ENCODE data around the gene RAD9A. TPM values are rescaled to one million over a fixed set of nuclear protein-coding genes. Genes with fewer than 3 reads are reported as not detected.

Gene RAD9A
- total RNA-seq, 2 experiments from 2014 or later, result 29.7 to 30.6 TPM

DNA sequence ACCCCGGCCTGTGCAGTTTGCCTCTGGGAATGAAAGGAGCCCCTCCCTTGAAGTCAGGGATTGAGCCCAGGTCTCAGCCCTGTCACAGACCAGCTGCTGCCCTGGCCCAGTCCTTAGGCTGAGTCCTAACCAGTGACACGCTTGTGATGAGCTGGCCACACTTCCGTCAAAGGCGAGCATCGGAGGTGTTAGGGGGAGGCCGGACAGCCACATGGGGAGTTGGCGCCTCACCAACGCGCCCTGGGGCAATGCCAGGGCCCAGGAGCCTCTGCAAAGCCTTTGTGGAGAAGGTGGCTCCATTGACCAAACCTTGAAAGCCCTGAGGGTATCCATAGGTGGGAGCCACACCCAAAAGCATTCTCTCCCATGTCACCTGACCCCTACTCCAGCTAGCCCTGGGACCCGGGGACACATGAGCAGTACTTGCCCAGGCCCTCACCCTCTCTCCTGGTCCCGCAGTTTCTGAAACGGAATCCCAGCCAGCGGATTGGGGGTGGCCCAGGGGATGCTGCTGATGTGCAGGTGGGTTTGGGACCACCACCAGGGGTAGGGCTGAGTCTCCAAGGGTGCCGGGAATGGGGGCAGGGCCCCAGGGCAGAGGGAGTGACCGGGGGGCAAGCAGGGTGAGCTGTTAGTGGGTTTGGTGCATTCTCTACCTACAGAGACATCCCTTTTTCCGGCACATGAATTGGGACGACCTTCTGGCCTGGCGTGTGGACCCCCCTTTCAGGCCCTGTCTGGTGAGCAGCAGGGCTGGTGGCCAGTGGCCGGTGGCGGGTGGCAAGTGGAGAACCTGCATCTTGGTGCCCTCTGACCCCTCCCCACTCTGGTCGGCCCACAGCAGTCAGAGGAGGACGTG, 42.0 kb downstream of the RAD9A start:
- CTCF ChIA-PET, result interaction anchor here (1.0 kb wide), 1 partner anchor 10 kb away, joined by 3 read pairs; no protein-coding TSS in a partner anchor
- H3K36me3 Mint-ChIP-seq (ENCODE audit: low read depth), result peaks cover 54% of the 10 kb centered on the region

DNA sequence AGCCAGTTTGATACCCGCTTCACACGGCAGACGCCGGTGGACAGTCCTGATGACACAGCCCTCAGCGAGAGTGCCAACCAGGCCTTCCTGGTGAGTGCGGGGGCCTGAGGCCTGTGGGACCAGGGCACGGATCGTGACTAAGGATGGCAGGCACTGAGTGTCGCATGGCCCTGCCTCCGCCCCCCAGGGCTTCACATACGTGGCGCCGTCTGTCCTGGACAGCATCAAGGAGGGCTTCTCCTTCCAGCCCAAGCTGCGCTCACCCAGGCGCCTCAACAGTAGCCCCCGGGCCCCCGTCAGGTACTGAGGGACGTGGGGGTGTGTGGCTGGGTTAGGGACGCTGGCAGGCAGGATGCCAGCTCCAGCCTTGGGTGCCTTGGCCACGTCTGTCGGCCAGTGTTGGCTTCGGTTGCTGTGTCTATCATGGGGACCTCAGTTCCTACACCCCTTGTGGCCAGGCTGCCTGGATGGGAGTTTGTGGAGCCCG, 42.7 kb downstream of the RAD9A start:
- Mint-ChIP-seq H3K9me3 (no peaks in the 10 kb centered on the region), H3K36me3 (ENCODE audit: low read depth) (peaks cover 61% of the 10 kb centered on the region), H3K27ac (peak overlapping the region; percentile 86), H3K4me3 (peak overlapping the region; percentile 87), H3K27me3 (no peaks in the 10 kb centered on the region), H3K4me1 (ENCODE audit: low read depth) (peaks cover 44% of the 10 kb centered on the region)
- peak; percentile 68 for DNase-seq
- POLR2A ChIA-PET, result interaction anchor here (0.6 to 10.8 kb wide), 7 partner anchors 14 to 50 kb away, joined by 3 to 178 read pairs (median 52); partner anchors contain the start of genes PPP1CA, TBC1D10C and TMEM134
- CTCF ChIA-PET, result interaction anchor here (1.0 kb wide), 1 partner anchor 11 kb away, joined by 3 read pairs; no protein-coding TSS in a partner anchor
- TF ChIP-seq, protein P1, sequence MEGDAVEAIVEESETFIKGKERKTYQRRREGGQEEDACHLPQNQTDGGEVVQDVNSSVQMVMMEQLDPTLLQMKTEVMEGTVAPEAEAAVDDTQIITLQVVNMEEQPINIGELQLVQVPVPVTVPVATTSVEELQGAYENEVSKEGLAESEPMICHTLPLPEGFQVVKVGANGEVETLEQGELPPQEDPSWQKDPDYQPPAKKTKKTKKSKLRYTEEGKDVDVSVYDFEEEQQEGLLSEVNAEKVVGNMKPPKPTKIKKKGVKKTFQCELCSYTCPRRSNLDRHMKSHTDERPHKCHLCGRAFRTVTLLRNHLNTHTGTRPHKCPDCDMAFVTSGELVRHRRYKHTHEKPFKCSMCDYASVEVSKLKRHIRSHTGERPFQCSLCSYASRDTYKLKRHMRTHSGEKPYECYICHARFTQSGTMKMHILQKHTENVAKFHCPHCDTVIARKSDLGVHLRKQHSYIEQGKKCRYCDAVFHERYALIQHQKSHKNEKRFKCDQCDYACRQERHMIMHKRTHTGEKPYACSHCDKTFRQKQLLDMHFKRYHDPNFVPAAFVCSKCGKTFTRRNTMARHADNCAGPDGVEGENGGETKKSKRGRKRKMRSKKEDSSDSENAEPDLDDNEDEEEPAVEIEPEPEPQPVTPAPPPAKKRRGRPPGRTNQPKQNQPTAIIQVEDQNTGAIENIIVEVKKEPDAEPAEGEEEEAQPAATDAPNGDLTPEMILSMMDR (IDR thresholded peaks at IDR 0.05), result no peak
- peak; percentile 10 for ATAC-seq
- intact Hi-C loops (cut with micrococcal nuclease), result no loop called here

More for the DNA sequence above, 42.0 kb downstream of the RAD9A start:
- POLR2A ChIA-PET, result interaction anchor here (2.4 to 10.8 kb wide), 6 partner anchors 13 to 51 kb away, joined by 7 to 178 read pairs (median 68); partner anchors contain the start of genes PPP1CA, TBC1D10C and TMEM134
- ATAC-seq (no peak), DNase-seq (peak; percentile 57)
- intact Hi-C loops (cut with micrococcal nuclease), result no loop called here
- Mint-ChIP-seq H3K27ac (peak overlapping the region; percentile 86), H3K9me3 (no peaks in the 10 kb centered on the region), H3K4me1 (ENCODE audit: low read depth) (peaks cover 39% of the 10 kb centered on the region), H3K4me3 (peak overlapping the region; percentile 87), H3K27me3 (no peaks in the 10 kb centered on the region)
- TF ChIP-seq, protein P1 (IDR thresholded peaks at IDR 0.05), result no peak

DNA sequence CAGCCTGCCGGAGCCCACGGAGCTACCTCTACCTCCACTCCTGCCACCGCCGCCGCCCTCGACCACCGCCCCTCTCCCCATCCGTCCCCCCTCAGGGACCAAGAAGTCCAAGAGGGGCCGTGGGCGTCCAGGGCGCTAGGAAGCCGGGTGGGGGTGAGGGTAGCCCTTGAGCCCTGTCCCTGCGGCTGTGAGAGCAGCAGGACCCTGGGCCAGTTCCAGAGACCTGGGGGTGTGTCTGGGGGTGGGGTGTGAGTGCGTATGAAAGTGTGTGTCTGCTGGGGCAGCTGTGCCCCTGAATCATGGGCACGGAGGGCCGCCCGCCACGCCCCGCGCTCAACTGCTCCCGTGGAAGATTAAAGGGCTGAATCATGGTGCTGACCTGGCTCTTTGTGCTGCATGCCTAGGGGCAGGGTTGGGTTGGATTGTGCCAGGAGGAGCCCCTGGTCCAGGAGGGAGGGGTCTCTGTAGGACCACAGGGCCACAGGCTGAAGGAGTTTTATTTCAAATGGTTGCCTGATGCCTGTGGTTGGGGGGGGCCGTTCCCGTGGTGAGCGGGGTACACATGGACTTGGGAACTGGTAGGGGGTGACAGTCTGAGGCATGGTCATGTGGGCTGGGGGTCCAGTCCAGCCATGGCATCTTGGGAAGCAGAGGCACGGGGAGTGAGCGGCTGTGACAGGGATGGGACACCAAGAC, 43.4 kb downstream of the RAD9A start:
- TF ChIP-seq, protein P1 (IDR thresholded peaks at IDR 0.05), result no peak
- Mint-ChIP-seq H3K4me3 (peak overlapping the region; percentile 87), H3K27ac (peak overlapping the region; percentile 93), H3K4me1 (ENCODE audit: low read depth) (peaks cover 49% of the 10 kb centered on the region), H3K27me3 (no peaks in the 10 kb centered on the region), H3K9me3 (no peaks in the 10 kb centered on the region), H3K36me3 (ENCODE audit: low read depth) (peaks cover 68% of the 10 kb centered on the region)
- intact Hi-C loops (cut with micrococcal nuclease), result loop anchor here (5.0 kb wide), 2 partner anchors 47 to 72 kb away; partner anchors contain the start of genes AIP, CDK2AP2 and PITPNM1
- ATAC-seq, result no peak
- CTCF ChIA-PET, result interaction anchor here (1.0 kb wide), 1 partner anchor 12 kb away, joined by 3 read pairs; no protein-coding TSS in a partner anchor
- DNase-seq, result peak; percentile 73
- POLR2A ChIA-PET, result interaction anchor here (0.6 to 10.8 kb wide), 7 partner anchors 15 to 50 kb away, joined by 3 to 178 read pairs (median 52); partner anchors contain the start of genes PPP1CA, TBC1D10C and TMEM134

DNA sequence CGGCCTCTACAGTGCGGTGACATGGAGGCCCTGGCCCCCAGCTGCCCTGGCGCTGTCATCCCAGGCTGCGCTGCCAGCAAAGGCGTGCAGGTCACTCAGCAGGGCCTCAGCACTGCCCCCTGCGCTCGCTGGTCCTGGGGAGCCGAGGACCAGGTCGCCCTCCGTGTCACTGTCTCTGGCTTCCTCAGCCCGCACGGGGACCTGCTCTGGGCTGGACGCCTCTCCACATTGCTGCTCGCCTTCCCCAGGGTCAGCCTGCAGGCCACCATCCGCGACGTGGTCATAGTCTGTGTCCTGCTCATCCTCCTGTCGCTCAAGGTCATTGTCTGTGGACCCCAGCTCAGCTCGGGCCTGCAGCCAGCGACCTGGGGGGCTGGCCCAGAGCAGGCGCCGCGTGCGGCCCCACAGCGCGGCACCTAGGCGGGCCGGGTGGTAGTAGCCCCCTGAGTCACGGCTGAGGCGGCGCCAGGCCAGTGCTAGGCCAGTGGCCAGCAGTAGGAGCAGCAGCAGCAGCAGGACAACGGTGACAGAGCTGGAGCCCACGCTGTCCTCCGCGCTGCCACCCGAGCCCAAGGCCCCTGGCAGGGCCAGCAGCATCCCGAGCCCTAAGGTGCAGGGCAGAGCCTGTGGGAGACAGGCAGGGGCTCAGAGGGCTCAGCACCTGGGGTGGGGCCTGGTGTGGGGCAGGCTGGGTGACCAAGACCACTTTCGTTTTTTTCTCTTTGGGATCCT, 44.1 kb downstream of the RAD9A start:
- Mint-ChIP-seq H3K27me3 (no peaks in the 10 kb centered on the region), H3K36me3 (ENCODE audit: low read depth) (peaks cover 68% of the 10 kb centered on the region), H3K4me3 (peak overlapping the region; percentile 87), H3K9me3 (no peaks in the 10 kb centered on the region), H3K27ac (peak overlapping the region; percentile 93), H3K4me1 (ENCODE audit: low read depth) (peaks cover 52% of the 10 kb centered on the region)
- ATAC-seq (peak; percentile 2), DNase-seq (peak; percentile 37)
- CTCF ChIA-PET, result interaction anchor here (2.8 kb wide), 1 partner anchor 34 kb away, joined by 12 read pairs; the partner anchor contains the start of gene PPP1CA
- POLR2A ChIA-PET, result interaction anchor here (1.3 to 10.8 kb wide), 14 partner anchors 8 to 196 kb away, joined by 5 to 178 read pairs (median 14); partner anchors contain the start of genes AIP, ANKRD13D, PITPNM1 and PPP1CA
- TF ChIP-seq, protein P1 (IDR thresholded peaks at IDR 0.05), result no peak
- intact Hi-C loops (cut with micrococcal nuclease), result loop anchor here (5.0 kb wide), 2 partner anchors 46 to 71 kb away; partner anchors contain the start of genes AIP, CDK2AP2 and PITPNM1
